Upper lobe of left lung (tissue), 6 donors: ENCODE measurements around the gene MAD1L1. TPM values are rescaled to one million over a fixed set of nuclear protein-coding genes. Genes with fewer than 3 reads are reported as not detected.

ENCODE experiments used
- ATAC-seq, 2 donors: fragments of 200-7000 bp; cut with Tn5 transposase; one replicate each; pipeline ENCODE4 v1.9.1; 2022; ENCODE audit warnings: mild to moderate bottlenecking in 2 of 2, moderate library complexity in 2 of 2; ENCODE audit not compliant: low FRiP score in 2 of 2
- DNase-seq, 2 donors: peaks; one replicate each; pipeline ENCODE4 v3.0.0-alpha.2; 2019 to 2020
- H3K27ac ChIP-seq, 4 donors: fragments of 200-600 bp; sonication (generic); one replicate each; pipeline ENCODE4 v1.5.1; 2016 to 2019
- H3K27me3 ChIP-seq, 4 donors: fragments of 200-600 bp; sonication (generic); one replicate each; pipeline ENCODE4 v1.5.1; 2017 to 2019
- H3K36me3 ChIP-seq, 4 donors: fragments of 200-600 bp; sonication (generic); one replicate each; pipeline ENCODE4 v1.5.1; 2016 to 2019
- H3K4me1 ChIP-seq, 4 donors: fragments of 200-600 bp; sonication (generic); one replicate each; pipeline ENCODE4 v1.5.1; 2018 to 2019
- H3K4me3 ChIP-seq, 4 donors: fragments of 200-600 bp; sonication (generic); one replicate each; pipeline ENCODE4 v1.5.1; 2017 to 2019; ENCODE audit warnings: mild to moderate bottlenecking in 2 of 4, moderate library complexity in 1 of 4
- H3K9me3 ChIP-seq, 4 donors: fragments of 200-600 bp; sonication (generic); one replicate each; pipeline ENCODE4 v1.5.1; 2018 to 2019
- EP300 ChIP-seq, 4 donors: sonication (generic); formaldehyde crosslinking; IDR thresholded peaks; one replicate each; pipeline ENCODE4 v1.5.1; 2017; ENCODE audit warnings: antibody characterized with exemption in 4 of 4, control low read depth in 2 of 4
- POLR2A ChIP-seq, 4 donors: fragments of 450-650 bp; IDR thresholded peaks; one replicate each; pipeline ENCODE4 v1.5.1; 2016 to 2017; ENCODE audit warnings: antibody characterized with exemption in 4 of 4, mild to moderate bottlenecking in 2 of 4
- POLR2AphosphoS5 ChIP-seq, 2 donors: sonication (generic); formaldehyde crosslinking; IDR thresholded peaks; one replicate each; pipeline ENCODE4 v1.5.1; 2017; ENCODE audit warnings: antibody characterized with exemption in 2 of 2
- WGBS, 2 donors: methylation state at CpG; one replicate each; pipeline ENCODE4 v1.1.5; 2017 to 2018; 5-methylcytosine and 5-hydroxymethylcytosine counted together
- total RNA-seq, 6 donors: library from RNA; depleted of rRNA in 4 of 6; stranded (reverse); fragments of >200 nt in 4 of 6; gene quantifications; one replicate each; pipeline versions ENCODE4 v1.1.0 to v1.2.1, GENCODE V29; 2016 to 2021
- TF ChIP-seq, protein P1 (sequence below), 6 experiments: fragments of 450-650 bp in 4 of 6; fragments of 200-600 bp in 2 of 6; sonication (generic) in 2 of 6; IDR thresholded peaks; one replicate each; pipeline ENCODE4 v1.5.1; 2016 to 2019; ENCODE audit warnings: antibody characterized with exemption in 6 of 6
- donor health status: DM: no; HTN: no; CAD: no; lungs with moderate emphysema.
- donor health status: DM: no; HTN: yes; CAD: no; lungs with severe emphysema.

MAD1L1 gene
- total RNA-seq, 6 donors from 2014 or later: 40.6 to 364 (median 65.6) TPM

DNA sequence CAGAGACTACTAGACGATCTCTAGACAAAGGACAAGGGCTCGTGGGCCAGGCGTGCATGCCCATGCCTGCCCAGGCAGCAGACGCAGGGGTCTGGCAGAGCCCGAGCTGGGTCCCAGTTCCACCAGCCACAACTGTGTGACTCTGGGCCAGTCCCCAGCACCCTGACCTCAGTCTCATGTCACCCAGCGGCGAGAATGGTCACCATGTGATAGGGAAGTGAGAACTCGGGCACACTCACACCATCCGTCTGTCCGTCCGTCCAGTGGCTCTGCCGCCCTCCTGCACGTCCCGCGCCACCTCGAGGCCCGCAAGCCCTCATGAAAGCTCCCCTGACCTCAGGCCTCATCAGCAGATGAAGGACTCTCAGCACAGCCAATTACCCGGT lies 282.7 kb downstream of the MAD1L1 start:
- WGBS, 2 donors: 95 to 100% methylated on average over 2 to 18 of the region's 18 CpGs
- ATAC-seq (no peak), DNase-seq (peak in 1 of 2 donors; percentile 60)
- TF ChIP-seq, protein P1, sequence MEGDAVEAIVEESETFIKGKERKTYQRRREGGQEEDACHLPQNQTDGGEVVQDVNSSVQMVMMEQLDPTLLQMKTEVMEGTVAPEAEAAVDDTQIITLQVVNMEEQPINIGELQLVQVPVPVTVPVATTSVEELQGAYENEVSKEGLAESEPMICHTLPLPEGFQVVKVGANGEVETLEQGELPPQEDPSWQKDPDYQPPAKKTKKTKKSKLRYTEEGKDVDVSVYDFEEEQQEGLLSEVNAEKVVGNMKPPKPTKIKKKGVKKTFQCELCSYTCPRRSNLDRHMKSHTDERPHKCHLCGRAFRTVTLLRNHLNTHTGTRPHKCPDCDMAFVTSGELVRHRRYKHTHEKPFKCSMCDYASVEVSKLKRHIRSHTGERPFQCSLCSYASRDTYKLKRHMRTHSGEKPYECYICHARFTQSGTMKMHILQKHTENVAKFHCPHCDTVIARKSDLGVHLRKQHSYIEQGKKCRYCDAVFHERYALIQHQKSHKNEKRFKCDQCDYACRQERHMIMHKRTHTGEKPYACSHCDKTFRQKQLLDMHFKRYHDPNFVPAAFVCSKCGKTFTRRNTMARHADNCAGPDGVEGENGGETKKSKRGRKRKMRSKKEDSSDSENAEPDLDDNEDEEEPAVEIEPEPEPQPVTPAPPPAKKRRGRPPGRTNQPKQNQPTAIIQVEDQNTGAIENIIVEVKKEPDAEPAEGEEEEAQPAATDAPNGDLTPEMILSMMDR (IDR thresholded peaks at IDR 0.05): no peak
- TF ChIP-seq POLR2A (IDR thresholded peaks at IDR 0.05): no peak
- no peak for TF ChIP-seq POLR2AphosphoS5 (IDR thresholded peaks at IDR 0.05)
- TF ChIP-seq EP300 (IDR thresholded peaks at IDR 0.05): no peak
- peaks cover 0 to 4% (median 0%) of the 10 kb centered on the region in 4 donors for H3K36me3 ChIP-seq
- H3K27ac ChIP-seq: no peak overlapping the region
- H3K27me3 ChIP-seq: no peaks in the 10 kb centered on the region
- no peak overlapping the region for H3K4me3 ChIP-seq
- no peaks in the 10 kb centered on the region for H3K9me3 ChIP-seq
- peaks cover 8 to 17% (median 13%) of the 10 kb centered on the region in 4 donors for H3K4me1 ChIP-seq

DNA sequence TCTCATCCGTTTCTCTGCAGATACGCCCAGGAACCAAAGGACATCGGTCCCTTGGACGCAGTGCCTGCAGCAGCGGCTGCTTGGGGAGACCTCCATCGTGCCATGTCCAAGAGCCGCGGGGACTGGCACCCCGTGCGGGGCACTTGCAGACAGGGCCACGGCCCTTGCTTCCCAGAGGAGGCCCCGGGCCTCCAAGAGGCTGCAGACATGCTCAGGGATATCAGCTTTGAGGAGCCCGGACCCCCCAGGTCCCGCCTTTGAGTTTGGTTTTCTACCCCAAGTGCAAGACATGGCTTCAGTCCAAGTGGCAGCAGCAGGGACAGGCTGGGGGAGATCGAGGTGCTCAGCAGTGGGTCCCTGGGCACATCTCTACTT lies 283.1 kb downstream of the MAD1L1 start:
- peaks cover 0 to 4% (median 0%) of the 10 kb centered on the region in 4 donors for H3K36me3 ChIP-seq
- ATAC-seq: no peak
- peaks cover 8 to 17% (median 13%) of the 10 kb centered on the region in 4 donors for H3K4me1 ChIP-seq
- no peak for TF ChIP-seq POLR2A (IDR thresholded peaks at IDR 0.05)
- H3K9me3 ChIP-seq: no peaks in the 10 kb centered on the region
- no peaks in the 10 kb centered on the region for H3K27me3 ChIP-seq
- WGBS, 2 donors: 81 to 84% methylated on average over 9 to 12 of the region's 15 CpGs
- peak in 1 of 2 donors; percentile 56 for DNase-seq
- no peak overlapping the region for H3K27ac ChIP-seq
- H3K4me3 ChIP-seq: no peak overlapping the region

DNA sequence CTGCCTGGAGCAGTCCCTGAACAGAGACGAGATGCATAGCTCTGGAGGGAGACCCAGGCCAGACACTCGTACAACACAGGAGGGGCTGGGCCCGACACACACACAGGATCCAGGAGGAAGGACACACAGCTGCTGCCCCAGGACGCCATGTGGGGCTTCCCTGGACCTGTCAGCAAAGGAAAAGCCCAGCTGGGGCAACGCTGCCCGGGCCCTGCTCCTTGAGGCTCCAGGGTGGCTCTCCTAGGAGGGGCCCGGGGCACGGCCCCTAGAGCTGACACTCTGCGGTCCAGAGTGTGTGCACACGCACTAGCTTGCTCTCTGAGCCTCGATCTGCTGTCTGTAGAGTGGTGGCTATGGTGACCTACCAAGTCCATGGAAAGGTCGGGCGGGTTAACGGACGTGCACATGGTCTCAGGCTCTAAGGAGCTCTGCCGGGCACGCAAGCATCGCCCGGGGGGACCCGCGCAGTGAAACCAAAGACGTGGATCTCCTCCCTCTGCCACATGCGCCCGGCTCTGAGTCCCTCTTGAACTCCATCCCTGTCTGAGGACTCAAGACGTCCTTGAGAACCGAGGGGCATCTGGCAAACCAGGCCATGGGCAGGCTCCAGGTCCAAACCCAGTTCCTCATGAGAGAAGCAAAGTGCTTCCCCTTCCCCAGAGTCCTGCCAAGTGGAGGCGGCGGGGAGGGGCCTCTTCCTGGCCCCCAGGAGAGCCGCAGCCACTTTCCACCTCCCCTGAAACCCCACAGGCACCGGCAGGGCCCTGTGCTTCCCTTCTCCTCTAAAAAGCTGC lies 283.7 kb downstream of the MAD1L1 start:
- DNase-seq: peak in 1 of 2 donors; percentile 61

DNA sequence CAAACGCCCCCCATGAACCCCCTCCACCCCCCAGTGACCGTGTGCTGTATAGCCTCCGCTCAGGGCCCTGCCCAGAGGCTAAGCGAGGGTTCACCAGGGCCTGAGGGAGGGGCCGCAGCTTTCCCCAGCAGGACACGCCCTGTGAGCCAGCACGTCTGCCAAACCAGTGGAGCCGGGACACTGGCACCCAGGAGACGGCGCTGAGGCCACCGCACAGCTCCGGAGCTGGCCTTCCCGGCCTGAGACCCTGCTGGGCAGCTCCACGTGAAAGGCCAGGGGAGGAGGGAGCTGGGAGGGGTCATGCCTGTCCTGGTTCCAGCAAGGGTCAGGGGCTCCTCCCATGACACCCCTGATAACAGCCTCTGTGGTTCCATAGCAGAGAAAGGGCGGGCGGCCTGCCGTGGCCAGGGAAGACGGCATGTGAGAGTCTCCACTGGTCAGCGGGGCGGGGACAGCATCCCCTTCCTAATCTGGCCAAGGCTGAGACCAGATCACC lies 284.4 kb downstream of the MAD1L1 start:
- Histone ChIP-seq H3K4me3 (no peak overlapping the region), H3K4me1 (peaks cover 8 to 17% (median 13%) of the 10 kb centered on the region in 4 donors), H3K27ac (no peak overlapping the region), H3K27me3 (no peaks in the 10 kb centered on the region), H3K36me3 (no peaks in the 10 kb centered on the region), H3K9me3 (no peaks in the 10 kb centered on the region)
- WGBS, 2 donors: 84 to 96% methylated on average over 10 to 16 of the region's 20 CpGs
- ATAC-seq: peak in 1 of 2 donors; percentile 12
- TF ChIP-seq EP300 (IDR thresholded peaks at IDR 0.05) (no peak), POLR2AphosphoS5 (IDR thresholded peaks at IDR 0.05) (no peak), POLR2A (IDR thresholded peaks at IDR 0.05) (no peak)
- TF ChIP-seq, protein P1 (IDR thresholded peaks at IDR 0.05): no peak
- DNase-seq: peak in 1 of 2 donors; percentile 66

More for the DNA sequence above, 283.7 kb downstream of the MAD1L1 start:
- 88 to 91% methylated on average over 14 to 30 of the region's 30 CpGs for WGBS, 2 donors
- Histone ChIP-seq H3K9me3 (no peaks in the 10 kb centered on the region), H3K27ac (no peak overlapping the region), H3K36me3 (peaks cover 0 to 2% (median 0%) of the 10 kb centered on the region in 4 donors), H3K4me3 (no peak overlapping the region), H3K27me3 (no peaks in the 10 kb centered on the region), H3K4me1 (peaks cover 8 to 17% (median 13%) of the 10 kb centered on the region in 4 donors)
- TF ChIP-seq, protein P1 (IDR thresholded peaks at IDR 0.05): no peak
- TF ChIP-seq EP300 (IDR thresholded peaks at IDR 0.05) (no peak), POLR2A (IDR thresholded peaks at IDR 0.05) (no peak)
- no peak for ATAC-seq

GRCh38 chr7:1947586-1948217 lies 285.0 kb downstream of the MAD1L1 start:
- no peak for ATAC-seq
- peak in 1 of 2 donors; percentile 72 for DNase-seq
- TF ChIP-seq POLR2A (IDR thresholded peaks at IDR 0.05): no peak
- Histone ChIP-seq H3K4me1 (peaks cover 8 to 19% (median 15%) of the 10 kb centered on the region in 4 donors), H3K4me3 (no peak overlapping the region), H3K9me3 (no peaks in the 10 kb centered on the region), H3K36me3 (no peaks in the 10 kb centered on the region), H3K27me3 (no peaks in the 10 kb centered on the region), H3K27ac (no peak overlapping the region)
- WGBS, 2 donors: 92 to 100% methylated on average over 9 to 20 of the region's 22 CpGs
